ENCODE results near the gene HOMER2.

GRCh38 chr15:82923744-82924143 lies 28.8 kb downstream of the HOMER2 start:
- TF ChIP-seq CTCF (IDR thresholded peaks at IDR 0.05; ENCODE audit: insufficient read depth, low read depth, low read length) = no peak
- no peak for TF ChIP-seq EZH2 (IDR thresholded peaks at IDR 0.05; ENCODE audit: insufficient read depth, low read length)
